Measurements from ENCODE around the gene KRT7.

- TF ChIP-seq CTCF (IDR thresholded peaks at IDR 0.05; ENCODE audit: extremely low read depth in 1 of 2, insufficient read depth in 1 of 2, low read depth in 1 of 2, low read length in 2 of 2) (no peak), POLR2AphosphoS5 (IDR thresholded peaks at IDR 0.05; ENCODE audit: insufficient read depth, low read depth, low read length) (peak; percentile 12), MYC (IDR thresholded peaks at IDR 0.05; ENCODE audit: low read depth, low read length) (no peak), POLR2A (IDR thresholded peaks at IDR 0.05; ENCODE audit: low read depth, low read length) (no peak), MAX (IDR thresholded peaks at IDR 0.05; ENCODE audit: insufficient read depth, insufficient read length) (no peak)
Observed at GRCh38 chr12:52193532-52193931, 39.5 kb upstream of the KRT7 start.
